Measurements from ENCODE around the gene CDKN2D.

Gene CDKN2D

DNA sequence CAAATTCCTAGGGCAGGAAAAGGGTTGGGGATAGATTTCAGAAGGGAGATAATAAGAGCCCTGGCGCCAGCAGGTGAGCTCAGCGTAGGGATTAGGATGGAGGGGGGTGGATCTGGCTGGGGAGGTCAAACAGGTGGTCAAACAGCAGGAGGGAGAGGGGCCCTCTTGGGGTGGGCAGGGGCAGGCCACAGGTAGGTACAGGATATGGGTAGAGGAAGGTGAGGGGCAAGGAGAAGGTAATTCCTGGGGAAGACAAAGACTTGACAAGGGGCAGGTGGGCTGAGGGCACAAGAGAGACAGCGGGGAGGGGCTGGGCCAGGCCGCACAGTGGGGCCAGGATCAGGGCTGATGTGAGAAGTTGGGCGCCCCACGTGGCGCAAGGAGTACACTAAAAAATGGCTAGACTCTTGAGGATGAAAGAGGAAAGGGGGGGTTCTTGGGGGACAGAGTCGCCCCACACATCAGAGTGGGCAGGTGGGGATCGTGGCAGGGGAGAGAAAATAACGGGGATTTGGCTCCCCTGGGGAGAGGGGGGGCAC, 3.7 kb downstream of the CDKN2D start:
- Histone ChIP-seq H3K9me3 (ENCODE audit: control insufficient read depth, insufficient read depth, low read length) (no peaks in the 10 kb centered on the region), H3K4me1 (ENCODE audit: control insufficient read depth, low read length) (peaks cover 39% of the 10 kb centered on the region), H3K36me3 (ENCODE audit: control insufficient read depth, low read length) (peaks cover 37% of the 10 kb centered on the region), H3K4me2 (ENCODE audit: low read length) (peak overlapping the region; percentile 85), H3F3A (ENCODE audit: control insufficient read depth, insufficient read depth) (peaks cover 21% of the 10 kb centered on the region), H3K27me3 (ENCODE audit: control insufficient read depth, low read length) (no peaks in the 10 kb centered on the region), H3K79me2 (ENCODE audit: control insufficient read depth, low read length) (peaks cover 36% of the 10 kb centered on the region), H3K4me3 (ENCODE audit: low read length) (peak overlapping the region; percentile 87), H4K20me1 (ENCODE audit: control insufficient read depth, insufficient read depth, low read depth, low read length) (no peaks in the 10 kb centered on the region), H3K9me2 (replicated peaks; ENCODE audit: control insufficient read depth, low read length) (no peaks in the 10 kb centered on the region), H3K27ac (ENCODE audit: low read depth, low read length) (peak overlapping the region; percentile 83)
- TF ChIP-seq EZH2phosphoT487 (IDR thresholded peaks at IDR 0.05; ENCODE audit: borderline replicate concordance, low read length) = no peak
- TF ChIP-seq, protein P1, sequence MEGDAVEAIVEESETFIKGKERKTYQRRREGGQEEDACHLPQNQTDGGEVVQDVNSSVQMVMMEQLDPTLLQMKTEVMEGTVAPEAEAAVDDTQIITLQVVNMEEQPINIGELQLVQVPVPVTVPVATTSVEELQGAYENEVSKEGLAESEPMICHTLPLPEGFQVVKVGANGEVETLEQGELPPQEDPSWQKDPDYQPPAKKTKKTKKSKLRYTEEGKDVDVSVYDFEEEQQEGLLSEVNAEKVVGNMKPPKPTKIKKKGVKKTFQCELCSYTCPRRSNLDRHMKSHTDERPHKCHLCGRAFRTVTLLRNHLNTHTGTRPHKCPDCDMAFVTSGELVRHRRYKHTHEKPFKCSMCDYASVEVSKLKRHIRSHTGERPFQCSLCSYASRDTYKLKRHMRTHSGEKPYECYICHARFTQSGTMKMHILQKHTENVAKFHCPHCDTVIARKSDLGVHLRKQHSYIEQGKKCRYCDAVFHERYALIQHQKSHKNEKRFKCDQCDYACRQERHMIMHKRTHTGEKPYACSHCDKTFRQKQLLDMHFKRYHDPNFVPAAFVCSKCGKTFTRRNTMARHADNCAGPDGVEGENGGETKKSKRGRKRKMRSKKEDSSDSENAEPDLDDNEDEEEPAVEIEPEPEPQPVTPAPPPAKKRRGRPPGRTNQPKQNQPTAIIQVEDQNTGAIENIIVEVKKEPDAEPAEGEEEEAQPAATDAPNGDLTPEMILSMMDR (IDR thresholded peaks at IDR 0.05; ENCODE audit: low read depth, low read length, poor library complexity, severe bottlenecking) = peak; percentile 70

DNA sequence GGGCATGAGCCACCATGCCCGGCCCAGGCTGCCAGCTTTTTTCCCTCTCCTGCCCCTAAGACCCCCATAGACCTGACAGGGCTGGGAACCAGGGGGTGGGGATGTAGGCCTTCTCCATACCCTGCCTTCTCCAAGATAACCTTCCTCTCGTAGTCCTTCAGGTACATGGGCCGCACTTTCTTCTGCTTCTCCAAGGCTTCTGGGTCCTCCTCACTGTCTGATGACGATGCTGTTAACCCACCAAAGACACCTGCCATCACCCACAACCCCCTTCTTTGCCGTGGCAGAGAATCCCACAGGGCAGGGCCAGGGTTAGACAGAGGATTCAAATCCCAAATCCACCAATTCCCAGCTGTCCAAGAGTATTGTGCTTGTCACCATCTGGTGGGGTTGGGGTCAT, 6.2 kb downstream of the CDKN2D start:
- no peaks in the 10 kb centered on the region for H4K20me1 ChIP-seq (ENCODE audit: control insufficient read depth, insufficient read depth, low read depth, low read length)
- TF ChIP-seq, protein P1 (IDR thresholded peaks at IDR 0.05; ENCODE audit: low read depth, low read length, poor library complexity, severe bottlenecking) = no peak
- no peak for TF ChIP-seq EZH2phosphoT487 (IDR thresholded peaks at IDR 0.05; ENCODE audit: borderline replicate concordance, low read length)
- H3K36me3 ChIP-seq (ENCODE audit: control insufficient read depth, low read length) = peaks cover 58% of the 10 kb centered on the region

GRCh38 chr19:10560154-10560553, 8.6 kb downstream of the CDKN2D start:
- TF ChIP-seq, protein P1 (IDR thresholded peaks at IDR 0.05; ENCODE audit: low read depth, low read length, poor library complexity, severe bottlenecking) = no peak
- no peak for TF ChIP-seq EZH2phosphoT487 (IDR thresholded peaks at IDR 0.05; ENCODE audit: borderline replicate concordance, low read length)
- Histone ChIP-seq H3K79me2 (ENCODE audit: control insufficient read depth, low read length) (peaks cover 14% of the 10 kb centered on the region), H3K36me3 (ENCODE audit: control insufficient read depth, low read length) (peaks cover 67% of the 10 kb centered on the region)

More for the DNA sequence above, 6.2 kb downstream of the CDKN2D start:
- Histone ChIP-seq H3K4me3 (ENCODE audit: low read length) (no peak overlapping the region), H3K79me2 (ENCODE audit: control insufficient read depth, low read length) (peaks cover 26% of the 10 kb centered on the region), H3K27ac (ENCODE audit: low read depth, low read length) (no peak overlapping the region), H3F3A (ENCODE audit: control insufficient read depth, insufficient read depth) (peaks cover 13% of the 10 kb centered on the region), H3K27me3 (ENCODE audit: control insufficient read depth, low read length) (no peaks in the 10 kb centered on the region), H3K9me2 (replicated peaks; ENCODE audit: control insufficient read depth, low read length) (no peaks in the 10 kb centered on the region), H3K4me1 (ENCODE audit: control insufficient read depth, low read length) (peaks cover 25% of the 10 kb centered on the region), H3K4me2 (ENCODE audit: low read length) (no peak overlapping the region), H3K9me3 (ENCODE audit: control insufficient read depth, insufficient read depth, low read length) (no peaks in the 10 kb centered on the region)

More at GRCh38 chr19:10560154-10560553, 8.6 kb downstream of the CDKN2D start:
- H3K9me3 ChIP-seq (ENCODE audit: control insufficient read depth, insufficient read depth, low read length) = no peaks in the 10 kb centered on the region
- H4K20me1 ChIP-seq (ENCODE audit: control insufficient read depth, insufficient read depth, low read depth, low read length) = no peaks in the 10 kb centered on the region
- peaks cover 17% of the 10 kb centered on the region for H3K4me1 ChIP-seq (ENCODE audit: control insufficient read depth, low read length)
- no peaks in the 10 kb centered on the region for H3K9me2 ChIP-seq (replicated peaks; ENCODE audit: control insufficient read depth, low read length)
- 0 out of 2 replicates have a peak, but pooled peaks cover 3% of the 10 kb centered on the region for H3F3A ChIP-seq (ENCODE audit: control insufficient read depth, insufficient read depth)
- H3K27ac ChIP-seq (ENCODE audit: low read depth, low read length) = no peak overlapping the region
- H3K4me2 ChIP-seq (ENCODE audit: low read length) = no peak overlapping the region
- H3K27me3 ChIP-seq (ENCODE audit: control insufficient read depth, low read length) = no peaks in the 10 kb centered on the region
- no peak overlapping the region for H3K4me3 ChIP-seq (ENCODE audit: low read length)

Data from DOHH2 (cell line).